DMS 273 (cell line): ENCODE data around the gene SNCB.

ENCODE experiments used
- DNase-seq: peaks from one replicate; lab custom pipeline; 2025; ENCODE audit not compliant: unreplicated experiment; lab: John Stamatoyannopoulos, UW

The SNCB gene

DNA sequence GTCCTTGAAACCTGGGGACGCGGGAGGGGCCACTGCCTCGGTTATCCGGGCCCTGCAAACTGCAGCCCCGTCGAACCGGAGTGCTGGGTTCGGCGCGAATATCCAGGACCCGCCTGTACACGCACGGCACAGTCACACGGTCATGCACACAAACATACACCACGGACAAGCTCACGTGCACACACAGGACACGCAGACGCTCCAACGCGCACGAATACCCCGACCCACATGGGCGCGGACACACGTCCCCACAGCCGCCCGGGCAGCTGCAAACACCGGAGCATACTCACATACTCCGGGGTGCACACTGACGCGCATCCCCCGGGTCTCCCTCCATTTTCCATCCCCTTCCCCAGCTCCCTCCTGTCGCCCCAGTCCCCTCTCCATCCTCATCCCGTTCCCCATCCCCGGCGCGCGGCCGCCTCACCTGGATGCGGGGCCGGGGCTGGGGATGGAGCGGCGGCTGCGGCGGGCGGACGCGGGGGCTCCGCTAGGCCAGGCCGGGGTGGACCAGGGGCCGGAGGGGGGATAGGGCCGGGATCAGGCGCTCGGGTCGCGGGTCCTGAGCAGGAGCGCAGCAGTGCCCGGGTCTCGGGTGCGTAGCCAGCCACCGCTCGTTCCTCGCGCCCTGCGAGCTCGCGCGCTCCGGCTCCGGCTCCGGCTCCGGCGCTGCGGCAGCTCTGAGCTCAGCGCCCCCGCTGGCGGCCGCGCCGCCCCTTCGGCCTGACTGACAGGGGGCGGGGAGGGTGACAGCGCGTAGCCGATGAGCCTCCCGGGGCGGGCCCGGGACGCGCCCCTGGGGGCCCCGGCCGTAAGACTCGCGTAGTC, at the start of gene SNCB, which contains the start of gene EIF4E1B:
Gene SNCB, minus strand, starts transcription at position 682 of the 828 bp plus-strand sequence. CDS start 880 bp downstream, outside the sequence.
Gene EIF4E1B, plus strand, starts transcription at position 823 of the 828 bp plus-strand sequence. CDS start 12,113 bp downstream, outside the sequence.
- peak; percentile 93 for DNase-seq

DNA sequence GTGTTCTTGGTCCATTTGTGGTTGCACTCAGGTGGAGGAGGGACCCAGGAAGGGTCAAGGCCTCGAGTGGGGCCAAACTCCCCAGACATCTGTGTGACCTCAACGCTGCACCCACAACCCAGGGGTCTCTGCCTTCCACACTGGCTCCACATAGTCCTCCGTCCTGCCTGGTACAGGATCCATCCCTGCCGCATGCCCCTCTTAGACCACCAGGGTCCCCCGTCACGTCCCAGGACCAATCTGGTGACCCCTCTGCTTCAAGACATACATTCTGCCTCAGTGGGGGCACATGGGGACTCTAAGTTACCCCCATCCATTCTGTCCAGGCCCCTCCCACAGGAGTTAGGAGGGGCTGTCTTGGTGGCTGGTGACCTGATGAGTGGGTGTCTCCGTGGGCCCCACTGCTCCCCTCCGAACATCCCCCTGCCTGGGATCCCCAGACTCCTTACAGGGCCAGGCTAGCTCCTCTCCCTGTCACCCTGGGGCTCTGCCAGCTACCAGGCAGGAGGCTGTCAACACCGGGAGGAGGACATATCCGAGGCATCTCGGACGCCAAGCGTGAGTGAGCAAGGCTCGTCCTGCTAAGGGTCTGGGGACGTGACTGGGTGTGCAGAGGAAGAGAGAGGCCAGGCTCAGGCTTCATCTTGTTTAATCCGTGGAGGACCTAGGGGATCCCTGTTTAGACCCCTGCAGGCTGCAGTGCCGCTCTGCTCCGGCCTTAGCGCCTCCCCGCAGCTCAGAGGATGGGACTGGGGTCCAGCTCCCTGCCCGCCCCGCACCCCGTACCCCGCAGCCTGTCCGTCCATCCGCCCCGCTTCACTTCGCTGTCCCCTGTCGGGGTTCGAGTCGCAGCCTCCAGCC, 49.3 kb upstream of the SNCB start:
- no peak for DNase-seq

- peak; percentile 31 for DNase-seq
These were observed 48.2 kb upstream of the SNCB start for GRCh38 chr5:176678584-176678983.

DNA sequence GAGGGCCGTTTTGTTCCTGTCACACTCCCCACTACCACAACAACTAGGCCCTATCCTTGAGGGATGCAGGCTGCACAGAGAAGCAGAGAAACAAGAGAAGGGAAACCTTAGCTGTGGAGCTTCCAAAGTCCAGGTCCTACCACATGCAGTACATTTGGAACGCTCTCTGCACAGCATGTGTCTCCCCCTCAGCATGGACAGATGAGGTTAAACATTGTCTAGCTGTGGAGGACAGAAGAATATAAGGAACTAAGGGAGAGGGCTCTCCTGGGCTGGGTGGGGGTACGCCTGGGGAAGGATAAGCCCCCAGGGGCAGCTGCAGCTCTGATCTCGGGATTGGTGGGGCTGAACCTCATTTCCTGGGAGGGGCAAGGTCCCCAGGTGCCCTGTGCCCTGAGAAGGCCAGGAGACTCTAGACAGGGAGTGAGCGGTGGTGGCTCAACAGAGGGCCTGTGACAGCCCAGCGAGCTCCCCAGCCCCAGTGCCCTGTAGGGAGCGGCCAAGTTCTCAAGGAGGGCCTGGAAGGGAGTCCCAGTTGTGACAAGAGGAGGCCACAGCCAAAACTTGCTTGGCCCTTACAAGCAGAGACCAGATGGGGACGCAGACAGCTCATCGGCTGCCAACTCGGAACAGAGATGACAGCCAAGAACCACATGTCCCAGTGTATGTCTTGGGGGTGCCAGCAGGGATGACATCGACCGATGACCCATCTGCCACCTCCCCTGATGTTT, 47.0 kb upstream of the SNCB start:
- DNase-seq, result peak; percentile 69

DNA sequence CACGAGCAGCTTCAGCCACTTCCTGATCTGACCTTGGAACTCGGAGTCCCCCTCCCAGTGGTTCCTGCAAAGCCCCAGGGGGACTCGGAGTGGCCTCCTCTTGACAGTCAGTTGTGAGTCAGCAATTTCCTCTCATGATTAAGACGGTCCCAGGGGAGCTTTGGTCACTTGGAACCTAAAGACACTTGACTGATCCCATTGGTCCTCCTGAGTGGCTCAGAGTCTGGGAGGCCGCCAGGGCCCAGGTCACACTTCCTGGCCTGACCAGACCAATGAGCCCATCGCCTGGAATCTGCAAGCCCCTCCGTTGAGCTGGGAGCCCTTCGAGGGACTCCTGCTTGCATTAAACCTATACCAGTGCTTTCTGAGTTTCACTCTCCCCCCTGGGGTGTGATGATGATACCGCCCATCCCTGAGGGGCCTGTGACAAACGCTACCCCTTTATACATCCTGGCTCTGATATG, 46.1 kb upstream of the SNCB start:
- no peak for DNase-seq

GRCh38 chr5:176675676-176676360, 45.5 kb upstream of the SNCB start:
- peak; percentile 78 for DNase-seq

- no peak for DNase-seq
These were observed 44.5 kb upstream of the SNCB start for GRCh38 chr5:176674799-176675198.

GRCh38 chr5:176673651-176674583, 43.6 kb upstream of the SNCB start:
- no peak for DNase-seq

DNA sequence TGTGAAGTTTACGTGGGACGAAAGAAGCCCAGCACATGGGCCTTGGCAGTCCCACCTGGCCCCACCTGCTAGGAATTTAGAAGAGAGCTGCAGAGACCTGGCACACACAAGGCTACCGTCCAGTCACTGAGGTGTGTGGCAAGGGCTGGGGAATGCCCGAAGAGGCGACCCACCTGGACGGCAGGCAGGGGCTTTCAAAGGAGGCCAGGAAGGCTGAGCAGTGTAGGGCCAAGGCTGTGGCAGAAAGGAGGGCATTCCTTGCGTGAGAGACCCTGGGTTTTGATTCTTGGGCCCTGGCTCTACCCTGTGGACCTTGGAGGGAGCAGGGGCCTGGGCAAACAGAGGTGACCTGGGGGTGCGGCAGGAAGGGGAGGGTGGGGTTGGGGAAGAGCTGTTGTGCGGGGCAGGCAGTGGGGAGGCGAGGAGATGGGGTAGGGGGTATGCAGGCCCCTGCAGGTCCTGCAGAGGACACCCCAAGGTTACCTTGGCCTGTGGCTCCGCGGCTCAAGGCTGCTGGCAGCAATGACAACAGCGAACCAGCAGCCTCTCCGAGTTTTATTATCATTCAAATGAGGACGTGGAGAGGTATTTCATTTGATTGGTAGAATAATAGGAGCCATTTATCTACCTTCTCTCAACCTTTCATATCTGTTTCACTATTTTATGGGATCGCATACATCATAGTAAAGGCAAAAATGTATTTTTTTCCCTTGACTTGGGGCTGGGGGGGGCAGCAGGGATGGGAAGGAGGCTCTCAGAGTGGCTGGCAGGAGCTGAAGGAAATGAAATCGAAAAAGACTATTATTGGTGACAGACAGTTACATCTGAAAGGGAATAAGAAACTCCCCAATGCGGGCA, 41.8 kb upstream of the SNCB start:
- DNase-seq, result no peak

GRCh38 chr5:176671399-176671798, 41.1 kb upstream of the SNCB start:
- DNase-seq, result no peak

- DNase-seq, result peak; percentile 44
These were observed 40.1 kb upstream of the SNCB start for GRCh38 chr5:176670449-176670848.

DNA sequence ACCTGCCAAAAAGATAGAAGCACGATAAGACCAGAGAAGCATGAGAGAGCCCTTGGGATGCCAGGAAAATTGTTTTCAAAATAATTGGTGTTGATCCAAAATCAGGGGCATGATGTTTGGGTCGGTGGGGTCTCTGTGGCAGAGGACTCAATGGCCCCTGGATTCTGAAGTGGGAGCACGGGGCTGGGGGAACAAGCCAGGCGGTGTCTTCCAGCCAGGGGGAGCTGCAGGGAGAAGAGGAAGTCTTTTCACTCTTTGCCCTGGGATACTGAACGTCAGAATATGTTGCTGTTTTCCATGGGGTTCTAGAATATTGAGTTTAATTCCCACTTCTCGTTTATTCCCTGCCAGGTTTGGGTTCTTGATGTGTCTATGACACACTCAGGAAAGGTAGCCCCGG, 37.3 kb upstream of the SNCB start:
- no peak for DNase-seq

- DNase-seq, result no peak
These were observed 35.2 kb upstream of the SNCB start for GRCh38 chr5:176665517-176665916.

GRCh38 chr5:176664886-176665285, 34.6 kb upstream of the SNCB start:
- no peak for DNase-seq

- no peak for DNase-seq
These were observed 34.1 kb upstream of the SNCB start for GRCh38 chr5:176664479-176664878.

DNA sequence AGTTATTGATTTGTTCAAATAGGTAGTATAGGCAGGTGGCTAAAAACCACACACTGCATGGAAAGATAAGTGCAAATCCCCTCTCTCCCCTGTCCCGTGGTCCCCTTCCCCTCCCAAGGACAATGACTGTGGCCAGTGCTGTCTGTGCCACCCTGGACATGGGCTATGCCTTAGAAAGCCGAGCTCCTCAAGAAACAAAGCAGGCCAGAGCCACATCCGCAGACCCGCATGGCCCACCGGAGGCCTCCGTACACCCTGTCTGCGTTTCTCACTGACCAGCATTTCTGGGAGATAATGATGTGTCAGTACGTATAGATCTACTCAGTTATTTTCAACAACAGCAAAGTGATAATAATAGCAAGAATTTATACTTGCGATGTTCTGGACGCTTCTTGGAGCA, 33.2 kb upstream of the SNCB start:
- DNase-seq, result no peak

DNA sequence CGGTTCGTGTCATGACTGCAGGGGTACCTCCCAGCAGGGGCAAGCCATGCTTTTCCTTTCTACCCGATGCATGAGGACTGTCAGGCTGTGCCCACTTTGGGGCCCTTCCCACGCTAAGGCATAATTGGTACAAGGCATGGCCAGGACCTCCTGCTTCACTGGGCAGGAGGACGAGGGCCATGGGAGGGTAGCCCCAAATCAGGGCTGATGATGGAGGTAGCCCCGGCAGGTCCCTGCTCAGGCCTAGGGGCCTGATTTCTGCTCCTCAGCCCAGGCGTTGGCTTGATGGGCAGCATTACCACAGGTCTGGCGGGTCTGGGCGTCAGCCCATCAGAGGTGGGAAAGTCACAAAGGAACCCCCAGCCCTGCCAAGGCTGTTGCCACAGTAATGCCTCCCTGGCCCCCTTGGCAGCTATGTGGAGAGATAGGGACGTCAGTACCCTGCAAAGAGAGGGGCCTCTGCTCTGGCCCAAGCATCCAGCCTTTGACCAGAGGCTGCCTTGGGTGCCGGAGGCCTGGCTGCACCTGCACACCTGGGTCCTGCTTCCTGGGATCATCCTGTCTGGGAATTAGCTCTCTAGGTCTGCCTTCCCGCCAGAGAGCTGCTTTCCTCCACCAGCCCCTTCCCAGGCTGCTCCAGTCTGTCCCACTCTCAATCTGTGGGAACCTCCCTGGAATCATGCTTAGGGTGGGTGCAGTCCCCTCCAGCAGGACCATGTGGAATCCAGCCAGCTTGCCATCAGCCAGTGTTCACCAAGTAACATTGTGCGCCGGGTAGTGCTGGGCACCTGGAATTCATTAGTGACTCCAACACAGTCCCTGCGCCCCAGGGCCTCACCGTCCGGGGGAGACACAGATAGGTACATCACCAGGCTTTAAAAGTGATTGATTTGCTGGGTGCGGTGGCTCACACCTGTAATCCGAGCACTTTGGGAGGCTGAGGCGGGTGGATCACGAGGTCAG, 32.3 kb upstream of the SNCB start:
- DNase-seq, result no peak
